Testis (tissue), 3 donors: ENCODE data around the gene AUTS2. TPM values are rescaled to one million over a fixed set of nuclear protein-coding genes. Genes with fewer than 3 reads are reported as not detected.

Experiments
- DNase-seq: peaks from one replicate; pipeline ENCODE4 v3.0.0-alpha.2; 2019
- H3K27ac ChIP-seq, 2 donors: fragments of 200-600 bp; sonication (generic); one replicate each; pipeline ENCODE4 v1.5.1; 2019
- H3K27me3 ChIP-seq: fragments of 200-600 bp; sonication (generic); one replicate; pipeline ENCODE4 v1.5.1; 2019
- H3K36me3 ChIP-seq: fragments of 200-600 bp; sonication (generic); one replicate; pipeline ENCODE4 v1.5.1; 2017; ENCODE audit warnings: low read depth; ENCODE audit errors: missing control alignments
- H3K4me1 ChIP-seq: fragments of 200-600 bp; sonication (generic); one replicate; pipeline ENCODE4 v1.5.1; 2019
- H3K4me3 ChIP-seq, 2 donors: fragments of 200-600 bp; sonication (generic); one replicate each; pipeline ENCODE4 v1.5.1; 2017 to 2019
- H3K9me3 ChIP-seq: fragments of 200-600 bp; sonication (generic); one replicate; pipeline ENCODE4 v1.5.1; 2017
- CTCF ChIP-seq, 3 experiments: fragments of 450-650 bp in 2 of 3; fragments of 200-600 bp in 1 of 3; sonication (generic) in 1 of 3; IDR thresholded peaks; one replicate each; pipeline ENCODE4 v1.5.1; 2016 to 2019; ENCODE audit warnings: antibody characterized with exemption in 3 of 3, mild to moderate bottlenecking in 2 of 3, moderate library complexity in 1 of 3
- POLR2A ChIP-seq: fragments of 450-650 bp; IDR thresholded peaks from one replicate; pipeline ENCODE4 v1.6.1; 2017; ENCODE audit warnings: antibody characterized with exemption, mild to moderate bottlenecking, moderate library complexity
- WGBS, 2 donors: methylation state at CpG; one replicate each; pipeline ENCODE4 v1.1.5; 2018; 5-methylcytosine and 5-hydroxymethylcytosine counted together
- intact Hi-C: fragments of 100-400 bp; cut with DNase I; formaldehyde crosslinking; loops from one replicate; pipeline ENCODE4 v1.15.1; 2023; ENCODE audit warnings: low total_unique reads
- polyA plus RNA-seq: library from polyadenylated mRNA; stranded (reverse); fragments of 350-450 nt; fragmentation: Illumina TruSeq; extraction: RNeasy Lipid Tissue Mini Kit (QIAGEN cat#74804); gene quantifications from one replicate; pipeline ENCODE4 v1.2.3, GENCODE V29; 2014; ENCODE audit warnings: low read depth, low replicate concordance; ENCODE audit not compliant: insufficient read depth
- total RNA-seq, 2 donors: library from RNA; depleted of rRNA; stranded (reverse); fragments of >200 nt; gene quantifications; one replicate each; pipeline ENCODE4 v1.2.3, GENCODE V29; 2016

AUTS2 gene
- total and polyA plus RNA-seq, 3 donors from 2014 or later, result 21.3 to 75.5 (median 56.1) TPM

DNA sequence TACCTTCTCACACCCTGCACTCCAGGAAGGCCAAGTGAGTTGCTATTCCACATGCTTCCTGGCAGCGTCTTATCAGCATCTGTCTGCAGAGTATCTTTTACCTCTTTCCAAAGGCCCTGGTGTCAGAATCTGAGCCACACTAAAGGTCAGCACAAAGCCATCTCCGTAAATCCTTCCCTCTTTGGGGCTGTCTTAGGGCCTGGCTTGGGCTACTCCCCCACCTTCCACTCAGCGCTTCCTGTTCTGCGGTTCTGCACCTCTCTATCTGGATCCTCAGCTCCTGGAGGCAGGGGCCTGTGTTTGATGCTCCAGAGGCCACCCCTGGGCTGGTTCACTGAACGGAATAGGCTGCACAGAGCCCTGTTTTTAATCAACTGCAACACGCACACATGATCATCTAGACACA is 1198.8 kb downstream of the AUTS2 start:
- DNase-seq, result no peak
- Histone ChIP-seq H3K9me3 (no peaks in the 10 kb centered on the region), H3K27me3 (no peaks in the 10 kb centered on the region), H3K27ac (no peak overlapping the region), H3K4me1 (no peaks in the 10 kb centered on the region), H3K4me3 (no peak overlapping the region), H3K36me3 (no peaks in the 10 kb centered on the region)
- 68 to 70% methylated on average over 6 of the region's 6 CpGs for WGBS, 2 donors
- no peak for TF ChIP-seq POLR2A
- TF ChIP-seq CTCF (IDR thresholded peaks at IDR 0.05), result no peak
- intact Hi-C loops, result no loop called here

- TF ChIP-seq CTCF (IDR thresholded peaks at IDR 0.05), result no peak
- TF ChIP-seq POLR2A, result no peak
- no peaks in the 10 kb centered on the region for H3K4me1 ChIP-seq
- H3K27me3 ChIP-seq, result no peaks in the 10 kb centered on the region
- 93 to 94% methylated on average over 4 of the region's 4 CpGs for WGBS, 2 donors
- no peak overlapping the region for H3K27ac ChIP-seq
- intact Hi-C loops, result no loop called here
- no peak for DNase-seq
- no peaks in the 10 kb centered on the region for H3K36me3 ChIP-seq
- no peak overlapping the region for H3K4me3 ChIP-seq
- H3K9me3 ChIP-seq, result no peaks in the 10 kb centered on the region
These were observed 1201.6 kb downstream of the AUTS2 start for GRCh38 chr7:70799841-70800405.

DNA sequence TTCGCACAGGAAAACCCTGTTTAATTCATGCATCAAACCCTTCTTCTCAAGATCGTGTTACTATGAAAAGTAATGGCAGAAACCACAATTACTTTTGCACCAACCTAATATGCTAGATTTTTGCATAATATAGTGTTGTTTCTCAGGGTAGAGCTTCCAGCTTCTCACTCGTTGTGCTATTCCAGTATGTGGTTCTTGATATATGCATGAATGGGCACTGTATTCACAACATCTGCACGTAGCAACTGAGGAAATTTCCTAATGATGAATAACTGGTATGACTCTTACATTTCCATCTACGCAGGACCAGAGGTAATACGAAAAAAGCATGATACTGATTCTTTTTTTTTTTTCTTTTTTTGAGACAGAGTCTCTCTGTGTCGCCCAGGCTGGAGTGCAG is 1207.1 kb downstream of the AUTS2 start:
- no peaks in the 10 kb centered on the region for H3K4me1 ChIP-seq
- WGBS, 2 donors, result 76 to 77% methylated on average over 7 of the region's 7 CpGs
- no peaks in the 10 kb centered on the region for H3K27me3 ChIP-seq
- no peak overlapping the region for H3K4me3 ChIP-seq
- TF ChIP-seq CTCF (IDR thresholded peaks at IDR 0.05) (no peak), POLR2A (no peak)
- DNase-seq, result no peak
- intact Hi-C loops, result no loop called here
- no peak overlapping the region for H3K27ac ChIP-seq
- H3K36me3 ChIP-seq, result no peaks in the 10 kb centered on the region
- H3K9me3 ChIP-seq, result no peaks in the 10 kb centered on the region

- 69 to 73% methylated on average over 11 of the region's 11 CpGs for WGBS, 2 donors
- TF ChIP-seq CTCF (IDR thresholded peaks at IDR 0.05) (no peak), POLR2A (no peak)
- no peaks in the 10 kb centered on the region for H3K27me3 ChIP-seq
- peak; percentile 18 for DNase-seq
- H3K4me1 ChIP-seq, result no peaks in the 10 kb centered on the region
- intact Hi-C loops, result no loop called here
- H3K27ac ChIP-seq, result no peak overlapping the region
- H3K9me3 ChIP-seq, result no peaks in the 10 kb centered on the region
- no peaks in the 10 kb centered on the region for H3K36me3 ChIP-seq
- no peak overlapping the region for H3K4me3 ChIP-seq
These were observed 1209.4 kb downstream of the AUTS2 start for GRCh38 chr7:70807650-70808049.

- no peak for DNase-seq
- Histone ChIP-seq H3K27ac (no peak overlapping the region), H3K4me3 (no peak overlapping the region), H3K9me3 (no peaks in the 10 kb centered on the region), H3K4me1 (no peaks in the 10 kb centered on the region), H3K36me3 (no peaks in the 10 kb centered on the region), H3K27me3 (no peaks in the 10 kb centered on the region)
- intact Hi-C loops, result no loop called here
- TF ChIP-seq POLR2A, result no peak
- no peak for TF ChIP-seq CTCF (IDR thresholded peaks at IDR 0.05)
- WGBS, 2 donors, result 42 to 48% methylated on average over 6 of the region's 6 CpGs
These were observed 1210.6 kb downstream of the AUTS2 start for GRCh38 chr7:70808876-70809275.
